ENCODE data around the gene SMAD9. TPM values are rescaled to one million over a fixed set of nuclear protein-coding genes. Genes with fewer than 3 reads are reported as not detected.

The SMAD9 gene
- 9.5 and 11.8 TPM in 2 replicates for total RNA-seq

GRCh38 chr13:36919833-36920615 lies at the start of gene SMAD9:
TSS of gene SMAD9 (minus strand) at chr13:36920238. CDS start at chr13:36879689, 40,549 bp downstream.

GRCh38 chr13:36818804-36819738 lies 101.0 kb downstream of the SMAD9 start, which contains the start of gene RFXAP:
TSS of gene RFXAP (plus strand) at chr13:36819222. CDS start at chr13:36819358, 136 bp downstream.

Other genes with a start within 250 kb of the SMAD9 start
- 0.10 TPM in 1 of 2 replicates, not detected in the other for gene SERTM1, start 246.2 kb downstream of the SMAD9 start, total RNA-seq
- 2.3 TPM in 2 replicates for gene RFXAP, start 101.0 kb downstream of the SMAD9 start, total RNA-seq
- 34.3 and 36.3 TPM in 2 replicates for gene ALG5, start 79.1 kb upstream of the SMAD9 start, total RNA-seq
- 31.0 and 40.0 TPM in 2 replicates for gene EXOSC8, start 80.5 kb upstream of the SMAD9 start, total RNA-seq
- 56.5 and 76.6 TPM in 2 replicates for gene SUPT20H, start 139.4 kb upstream of the SMAD9 start, total RNA-seq
- not detected in 2 replicates for gene CSNK1A1L, start 185.4 kb upstream of the SMAD9 start, total RNA-seq

Measured in vein endothelial cell (primary cell).